H1 (cell line): ENCODE measurements around the gene TMPRSS9. TPM values are rescaled to one million over a fixed set of nuclear protein-coding genes. Genes with fewer than 3 reads are reported as not detected.
A peak's percentile ranks its signal among the peaks of the same experiment; 100 is the strongest.

Experiments
- CTCF ChIA-PET: fragments of 300-600 bp; sonication (Branson Sonifier 250); formaldehyde crosslinking; loops from one replicate; lab custom pipeline; 2021; ENCODE audit not compliant: partially characterized antibody; lab: Charles Lee
- POLR2A ChIA-PET: fragments of 300-600 bp; sonication (Branson Sonifier 250); formaldehyde crosslinking; loops from one replicate; lab custom pipeline; 2021; ENCODE audit warnings: inconsistent platforms; ENCODE audit not compliant: partially characterized antibody; lab: Charles Lee
- DNase-seq, 2 experiments: peaks; one replicate each; pipeline versions ENCODE4 v3.0.0 to v3.0.0-alpha.2; 2010 to 2022; ENCODE audit warnings: low spot score in 2 of 2, low read depth in 1 of 2, mixed read lengths in 1 of 2
- FAIRE-seq: peaks from 2 replicates; lab custom pipeline; 2011; peaks lifted over from hg19 to GRCh38; lab: Jason Lieb, UNC
- H2AFZ ChIP-seq: 2 replicates; pipeline ENCODE4 v1.8.1; 2012; ENCODE audit warnings: low read length, inconsistent platforms
- H2AK5ac ChIP-seq: 2 replicates; pipeline ENCODE4 v1.6.1; 2013; ENCODE audit warnings: low read depth, low read length
- H2BK120ac ChIP-seq: replicated peaks from 2 replicates; pipeline ENCODE3; 2013; ENCODE audit warnings: low read depth, low read length, inconsistent platforms
- H2BK12ac ChIP-seq: 2 replicates; pipeline ENCODE4 v1.6.1; 2013; ENCODE audit warnings: low read depth, low read length
- H2BK15ac ChIP-seq: 2 replicates; pipeline ENCODE4 v1.6.1; 2013; ENCODE audit warnings: low read length
- H2BK20ac ChIP-seq: 2 replicates; pipeline ENCODE4 v1.6.1; 2013; ENCODE audit warnings: low read length
- H2BK5ac ChIP-seq: 2 replicates; pipeline ENCODE4 v1.6.1; 2013; ENCODE audit warnings: low read depth, low read length
- H3K14ac ChIP-seq: 2 replicates; pipeline ENCODE4 v1.6.1; 2013; ENCODE audit warnings: inconsistent platforms; ENCODE audit not compliant: insufficient read length
- H3K18ac ChIP-seq: 2 replicates; pipeline ENCODE4 v1.6.1; 2013; ENCODE audit warnings: low read length; ENCODE audit errors: extremely low read depth
- H3K23ac ChIP-seq: 2 replicates; pipeline ENCODE4 v1.6.1; 2013; ENCODE audit warnings: inconsistent platforms; ENCODE audit not compliant: insufficient read length
- H3K23me2 ChIP-seq: 2 replicates; pipeline ENCODE4 v1.6.1; 2013; ENCODE audit warnings: low read depth, low read length
- H3K27ac ChIP-seq: 2 replicates; pipeline ENCODE4 v1.6.1; 2011; ENCODE audit warnings: low read depth, low read length, inconsistent platforms
- H3K27me3 ChIP-seq, 4 experiments: replicated peaks in 1 of 4; 1 replicate in 1 of 4; 2 replicates in 3 of 4; pipeline versions ENCODE4 v1.6.1 to v1.8.1; 2011 to 2013; ENCODE audit warnings: low read length in 3 of 4, mild to moderate bottlenecking in 3 of 4, inconsistent platforms in 2 of 4, mixed read lengths in 2 of 4, moderate library complexity in 1 of 4; ENCODE audit not compliant: control insufficient read depth in 3 of 4, insufficient read depth in 3 of 4; ENCODE audit errors: extremely low read depth in 1 of 4
- H3K36me3 ChIP-seq, 4 experiments: 2 replicates each; pipeline versions ENCODE4 v1.6.1 to v1.8.1; 2011 to 2013; ENCODE audit warnings: mild to moderate bottlenecking in 4 of 4, low read length in 3 of 4, moderate library complexity in 2 of 4, control low read depth in 1 of 4, inconsistent platforms in 1 of 4; ENCODE audit not compliant: insufficient read depth in 4 of 4, control insufficient read depth in 2 of 4
- H3K4ac ChIP-seq: replicated peaks from 2 replicates; pipeline ENCODE3; 2013; ENCODE audit warnings: low read length, low read depth, mixed read lengths, inconsistent platforms; ENCODE audit not compliant: insufficient read length
- H3K4me1 ChIP-seq, 4 experiments: replicated peaks in 1 of 4; 1 replicate in 1 of 4; 2 replicates in 3 of 4; pipeline versions ENCODE4 v1.6.1 to v1.8.1; 2011 to 2013; ENCODE audit warnings: low read length in 3 of 4, inconsistent platforms in 2 of 4, mixed read lengths in 1 of 4; ENCODE audit not compliant: insufficient read depth in 4 of 4, control insufficient read depth in 3 of 4
- H3K4me2 ChIP-seq, 2 experiments: 2 replicates each; pipeline versions ENCODE4 v1.6.1 to v1.8.1; 2011 to 2013; ENCODE audit warnings: low read depth in 2 of 2, low read length in 2 of 2, control low read depth in 1 of 2, inconsistent platforms in 1 of 2, mild to moderate bottlenecking in 1 of 2; ENCODE audit not compliant: insufficient read depth in 1 of 2
- H3K4me3 ChIP-seq, 4 experiments: fragments of 200-600, 300-600 bp in 1 of 4; sonication (generic), shearing (Covaris generic), sonication (Bioruptor Twin) in 1 of 4; 2 replicates each; pipeline versions ENCODE4 v1.5.1 to v1.8.1; 2011 to 2016; ENCODE audit warnings: low read length in 4 of 4, low read depth in 3 of 4, control low read depth in 2 of 4, inconsistent platforms in 2 of 4, mild to moderate bottlenecking in 2 of 4, mixed read lengths in 1 of 4, moderate library complexity in 1 of 4; ENCODE audit not compliant: insufficient read depth in 2 of 4; ENCODE audit errors: extremely low read depth in 1 of 4
- H3K56ac ChIP-seq: replicated peaks from 2 replicates; pipeline ENCODE3; 2013; ENCODE audit warnings: low read depth, mild to moderate bottlenecking, mixed read lengths, low read length, inconsistent platforms; ENCODE audit not compliant: insufficient read length
- H3K79me1 ChIP-seq: 2 replicates; pipeline ENCODE4 v1.6.1; 2013; ENCODE audit warnings: low read depth, low read length, control low read depth
- H3K79me2 ChIP-seq, 2 experiments: 2 replicates each; pipeline versions ENCODE4 v1.6.1 to v1.8.1; 2012 to 2013; ENCODE audit warnings: low read length in 2 of 2, mild to moderate bottlenecking in 2 of 2, inconsistent platforms in 1 of 2; ENCODE audit not compliant: insufficient read depth in 2 of 2, control insufficient read depth in 1 of 2
- H3K9ac ChIP-seq, 4 experiments: replicated peaks in 1 of 4; 1 replicate in 1 of 4; 2 replicates in 3 of 4; pipeline versions ENCODE4 v1.6.1 to v1.8.1; 2011 to 2013; ENCODE audit warnings: low read depth in 3 of 4, low read length in 3 of 4, control low read depth in 2 of 4, mild to moderate bottlenecking in 2 of 4, moderate library complexity in 2 of 4, inconsistent platforms in 1 of 4; ENCODE audit errors: extremely low read depth in 1 of 4
- H3K9me3 ChIP-seq, 2 experiments: 2 replicates each; pipeline versions ENCODE4 v1.6.1 to v1.8.1; 2012 to 2013; ENCODE audit warnings: mild to moderate bottlenecking in 2 of 2, moderate library complexity in 2 of 2, control low read depth in 1 of 2, inconsistent platforms in 1 of 2, low read depth in 1 of 2, low read length in 1 of 2, mixed read lengths in 1 of 2; ENCODE audit not compliant: insufficient read depth in 2 of 2
- H4K20me1 ChIP-seq, 2 experiments: replicated peaks in 1 of 2; 2 replicates each; pipeline versions ENCODE3 to v1.8.1; 2011 to 2013; ENCODE audit warnings: inconsistent platforms in 2 of 2, low read length in 2 of 2, mild to moderate bottlenecking in 1 of 2; ENCODE audit not compliant: insufficient read depth in 2 of 2, control insufficient read depth in 1 of 2
- H4K5ac ChIP-seq: 2 replicates; pipeline ENCODE4 v1.6.1; 2013; ENCODE audit warnings: low read length, low read depth, mixed read lengths, inconsistent platforms; ENCODE audit not compliant: insufficient read length
- H4K8ac ChIP-seq: 2 replicates; pipeline ENCODE4 v1.8.0; 2013; ENCODE audit warnings: mild to moderate bottlenecking, moderate library complexity, low read length, inconsistent platforms; ENCODE audit not compliant: insufficient read depth; ENCODE audit errors: extremely low read depth
- H4K91ac ChIP-seq: replicated peaks from 2 replicates; pipeline ENCODE3; 2013; ENCODE audit warnings: low read length, mixed read lengths, inconsistent platforms; ENCODE audit not compliant: insufficient read length
- CBX8 ChIP-seq: fragments of 300-800, 300-1000 bp; sonication (generic); IDR thresholded peaks from 2 replicates; pipeline ENCODE4 v1.7.1; 2016; ENCODE audit warnings: low read depth, low read length, borderline replicate concordance
- PHF8 ChIP-seq: fragments of 200-600 bp; sonication (generic); conservative IDR thresholded peaks from 2 replicates; pipeline ENCODE4 v1.7.1; 2012; ENCODE audit warnings: low read depth, mild to moderate bottlenecking, inconsistent platforms, low read length, moderate library complexity
- SIX5 ChIP-seq: IDR thresholded peaks from 2 replicates; pipeline ENCODE4 v1.6.1; 2011; ENCODE audit warnings: mild to moderate bottlenecking, low read depth, low read length
- SUZ12 ChIP-seq: fragments of 200-600 bp; sonication (generic); IDR thresholded peaks from 2 replicates; pipeline ENCODE4 v1.6.1; 2012; ENCODE audit warnings: mild to moderate bottlenecking, inconsistent platforms, low read length, moderate library complexity, mixed read lengths
- TEAD4 ChIP-seq: IDR thresholded peaks from 2 replicates; pipeline ENCODE4 v1.6.1; 2012; ENCODE audit warnings: low read depth, low read length, inconsistent platforms, mixed read lengths
- WGBS, 2 experiments: shearing (Covaris generic) in 1 of 2; methylation state at CpG; one replicate each; pipeline versions ENCODE4 v1.1.6 to v1.1.7; 2013 to 2015; ENCODE audit warnings: low lambda C conversion rate in 2 of 2, mixed read lengths in 2 of 2, inconsistent platforms in 1 of 2, low coverage in 1 of 2, missing lambda C conversion rate in 1 of 2; ENCODE audit not compliant: insufficient replicate concordance in 2 of 2, insufficient coverage in 1 of 2, insufficient read length in 1 of 2; ENCODE audit errors: extremely low coverage in 1 of 2, missing lambda C conversion rate in 1 of 2; 5-methylcytosine and 5-hydroxymethylcytosine counted together
- polyA plus RNA-seq, 7 experiments: library from polyadenylated mRNA; depleted of rRNA in 3 of 7; stranded (reverse) in 5 of 7; unstranded in 2 of 7; fragments of >200 nt in 5 of 7; fragments of 200-250 nt in 2 of 7; gene quantifications; 1 replicate in 5 of 7; 2 replicates in 1 of 7; 4 replicates in 1 of 7; pipeline versions ENCODE4 v1.2.1 to v1.2.3, GENCODE V29; 2011 to 2013; ENCODE audit warnings: missing spikeins in 2 of 7, mixed read lengths in 2 of 7
- total RNA-seq: library from RNA; stranded (reverse); fragmentation: NEBNext Ultra II Directional; extraction: Animal tissue kit (Norgen Biotek cat#: 25700); gene quantifications from 2 replicates; pipeline ENCODE4 v1.2.1, GENCODE V29; 2021

TMPRSS9 gene
- total and polyA plus RNA-seq, 2 of the 8 experiments (the other 6 are each of a cell fraction or from before 2014, with no cell fraction given): 0.15 to 0.19 TPM

DNA sequence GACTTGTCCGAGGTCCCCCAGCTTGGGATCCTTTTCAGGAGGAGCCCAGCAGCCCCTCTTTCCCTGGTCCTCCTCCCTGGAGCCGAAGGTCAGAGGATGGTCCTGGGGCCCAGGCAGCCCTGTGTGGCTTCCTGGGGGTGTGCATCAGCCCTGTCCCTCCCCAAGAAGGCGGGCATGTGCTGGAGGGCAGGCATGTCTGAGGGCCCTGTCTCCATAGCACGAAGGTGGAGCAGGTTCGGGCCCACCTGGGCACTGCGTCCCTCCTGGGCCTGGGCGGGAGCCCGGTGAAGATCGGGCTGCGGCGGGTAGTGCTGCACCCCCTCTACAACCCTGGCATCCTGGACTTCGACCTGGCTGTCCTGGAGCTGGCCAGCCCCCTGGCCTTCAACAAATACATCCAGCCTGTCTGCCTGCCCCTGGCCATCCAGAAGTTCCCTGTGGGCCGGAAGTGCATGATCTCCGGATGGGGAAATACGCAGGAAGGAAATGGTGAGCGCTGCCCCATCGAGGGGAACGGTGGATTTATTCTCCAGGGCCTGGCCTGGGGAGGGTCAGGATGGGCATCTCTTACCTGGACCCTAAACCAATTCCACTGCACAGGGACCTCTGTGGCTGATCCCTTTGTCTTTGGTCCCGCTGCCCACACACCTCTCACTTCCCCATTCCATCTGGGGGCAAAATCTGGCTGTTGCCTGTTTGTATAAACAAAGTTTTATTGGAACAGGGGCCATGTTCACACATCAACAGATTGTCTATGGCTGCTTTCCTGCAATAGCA lies 56.4 kb downstream of the TMPRSS9 start:
- H4K91ac ChIP-seq: no peak overlapping the region
- no peak overlapping the region for H4K5ac ChIP-seq
- H3K4me2 ChIP-seq: no peak overlapping the region
- no peak overlapping the region; the same call in 1 of the 2 replicates for H4K8ac ChIP-seq
- FAIRE-seq (no peak), DNase-seq (no peak)
- H3K27me3 ChIP-seq: no peaks in the 10 kb centered on the region; a peak in 2 of 7 replicates
- H3K9ac ChIP-seq: no peak overlapping the region
- H2BK20ac ChIP-seq: no peak overlapping the region
- no peak overlapping the region for H3K23ac ChIP-seq
- H3K27ac ChIP-seq: no peak overlapping the region
- H2BK15ac ChIP-seq: no peak overlapping the region
- no peaks in the 10 kb centered on the region for H3K23me2 ChIP-seq
- H3K4me3 ChIP-seq: no peak overlapping the region
- peaks cover 0 to 2% of the 10 kb centered on the region in 2 experiments for H4K20me1 ChIP-seq
- 0 out of 2 replicates have a peak overlapping the region, but pooled peaks have one; percentile 27 for H2BK12ac ChIP-seq
- H3K18ac ChIP-seq: no peak overlapping the region
- no peaks in the 10 kb centered on the region; a peak in 2 of 8 replicates for H3K36me3 ChIP-seq
- ChIA-PET POLR2A (interaction anchor here (0.8 to 2.6 kb wide), 7 partner anchors 8 to 53 kb away, joined by 3 to 16 read pairs (median 4); partner anchors contain the start of gene TIMM13), CTCF (interaction anchor here (1.1 to 2.0 kb wide), 2 partner anchors 10 to 18 kb away, joined by 3 to 6 read pairs; no protein-coding TSS in a partner anchor)
- no peaks in the 10 kb centered on the region for H3K79me2 ChIP-seq
- 95% methylated on average over 19 of the region's 19 CpGs; no CpG with 5 or more reads in 1 of the 2 experiments for WGBS, 2 experiments
- no peak overlapping the region for H2AFZ ChIP-seq
- H3K9me3 ChIP-seq: no peaks in the 10 kb centered on the region
- H3K4ac ChIP-seq: no peak overlapping the region
- H3K14ac ChIP-seq: no peak overlapping the region
- H3K4me1 ChIP-seq: peaks cover 0 to 4% (median 0%) of the 10 kb centered on the region in 4 experiments; a peak in 2 of 7 replicates
- no peak overlapping the region for H2AK5ac ChIP-seq
- H3K79me1 ChIP-seq: no peaks in the 10 kb centered on the region
- no peak overlapping the region for H2BK5ac ChIP-seq
- no peak overlapping the region for H3K56ac ChIP-seq
- H2BK120ac ChIP-seq: no peak overlapping the region
- no peak for TF ChIP-seq TEAD4
- no peak for TF ChIP-seq SIX5
- TF ChIP-seq SUZ12: no peak
- TF ChIP-seq CBX8: no peak
- no peak for TF ChIP-seq PHF8
